Myocyte (in vitro differentiated cells): ENCODE data around the gene RAB17. TPM values are rescaled to one million over a fixed set of nuclear protein-coding genes. Genes with fewer than 3 reads are reported as not detected.
"Not testable (repeated sequence)": the region's sequence is repeated elsewhere in the genome, so short reads cannot be mapped to it uniquely, and the experiment has no call there.

Experiments used
- DNase-seq: peaks from one replicate; pipeline ENCODE4 v3.0.0-alpha.2; 2012; ENCODE audit warnings: low read depth
- total RNA-seq: library from RNA; depleted of rRNA; stranded (reverse); fragments of >200 nt; gene quantifications from 2 replicates; pipeline ENCODE4 v1.2.3, GENCODE V29; 2014

Gene RAB17
- total RNA-seq, 1 donor from 2014 or later = 5.3 TPM

DNA sequence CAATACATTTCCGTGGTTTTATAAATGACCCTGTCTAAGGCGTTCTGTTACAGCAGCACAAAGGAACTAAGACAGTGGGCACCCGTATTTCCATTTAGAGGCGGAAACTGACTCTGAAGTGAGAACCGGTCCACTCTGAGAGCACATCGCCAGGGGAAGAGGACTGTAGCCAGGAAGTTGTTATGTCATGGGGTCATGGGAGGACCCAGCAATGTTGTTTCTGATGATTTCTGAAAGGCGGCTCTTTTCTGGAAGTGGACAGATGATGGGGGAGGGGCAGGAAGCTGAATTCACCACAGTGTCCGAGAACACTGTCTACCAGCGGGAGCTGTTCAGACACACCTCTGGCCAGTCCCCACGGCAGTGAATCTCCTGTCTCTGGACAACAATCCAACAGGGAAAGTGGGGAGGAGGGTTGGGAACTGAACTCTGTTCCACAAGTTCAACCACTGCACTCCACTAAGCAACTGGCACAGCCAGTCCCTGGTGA is 34.7 kb upstream of the RAB17 start:
- no peak for DNase-seq

DNA sequence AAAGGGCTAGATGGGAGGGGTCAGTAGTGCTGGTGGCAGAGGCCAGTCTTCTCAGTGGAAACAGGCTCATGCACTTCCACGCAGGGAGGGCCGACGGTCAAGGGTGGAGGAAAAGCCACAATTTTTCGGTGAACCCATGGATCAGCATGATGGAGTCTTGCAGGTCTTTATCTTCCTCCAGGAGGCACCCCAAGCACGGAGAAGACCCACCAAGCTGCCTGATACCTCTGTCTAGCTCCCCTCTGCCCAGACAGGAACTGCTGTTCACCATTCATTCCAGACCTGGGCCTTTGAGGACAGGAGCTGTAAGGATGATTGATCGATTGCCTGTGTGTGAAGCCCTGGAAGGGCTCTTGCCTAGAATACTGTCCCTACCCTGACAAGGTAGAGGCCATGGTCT is 34.0 kb upstream of the RAB17 start:
- DNase-seq = no peak

DNA sequence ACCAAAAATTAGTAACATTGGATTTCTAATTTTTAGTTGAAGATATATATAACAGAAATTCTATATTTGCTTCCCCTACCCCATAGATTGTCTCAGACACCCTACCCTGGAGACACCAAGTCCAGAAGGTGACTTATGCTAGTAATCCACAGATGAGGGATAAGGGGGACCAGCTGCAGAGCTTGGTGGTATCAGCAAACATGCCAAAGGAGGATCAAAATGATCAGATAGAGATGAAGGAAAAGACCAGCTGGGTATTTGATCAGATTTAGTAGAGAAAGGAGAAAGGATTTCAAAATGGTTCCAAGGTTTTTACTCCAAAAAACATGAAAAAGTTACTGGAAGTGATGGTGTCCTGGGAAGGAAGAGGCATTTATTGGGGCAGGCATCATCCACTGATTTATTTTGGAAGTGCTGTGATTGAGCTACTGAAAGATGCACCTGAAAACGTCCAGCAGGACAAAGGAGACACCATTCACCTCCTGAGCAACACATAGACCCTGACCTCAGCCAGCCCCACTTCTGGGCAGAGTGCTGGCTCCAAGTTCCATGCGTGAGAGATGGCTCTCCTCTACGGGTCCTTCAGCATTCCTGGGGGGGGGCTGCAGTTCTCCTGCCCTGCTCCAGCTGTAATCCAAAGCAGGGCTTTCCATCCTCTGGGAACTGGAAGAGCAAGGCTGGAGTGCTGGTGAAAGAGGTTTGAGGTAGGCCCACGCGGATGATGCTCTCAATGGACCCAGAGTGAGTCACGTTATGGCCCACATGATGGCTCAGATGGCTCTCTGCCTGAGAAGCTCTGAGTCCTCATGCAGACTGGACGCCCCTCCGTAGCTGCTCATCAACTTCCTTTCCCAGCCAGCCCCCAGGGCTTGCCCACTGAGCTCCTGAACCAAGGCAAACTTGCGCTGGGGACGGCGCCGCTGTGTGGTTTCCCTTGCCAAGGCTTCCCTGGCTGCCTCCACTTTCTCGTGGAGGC is 33.2 kb upstream of the RAB17 start:
- peak; percentile 22 for DNase-seq

DNA sequence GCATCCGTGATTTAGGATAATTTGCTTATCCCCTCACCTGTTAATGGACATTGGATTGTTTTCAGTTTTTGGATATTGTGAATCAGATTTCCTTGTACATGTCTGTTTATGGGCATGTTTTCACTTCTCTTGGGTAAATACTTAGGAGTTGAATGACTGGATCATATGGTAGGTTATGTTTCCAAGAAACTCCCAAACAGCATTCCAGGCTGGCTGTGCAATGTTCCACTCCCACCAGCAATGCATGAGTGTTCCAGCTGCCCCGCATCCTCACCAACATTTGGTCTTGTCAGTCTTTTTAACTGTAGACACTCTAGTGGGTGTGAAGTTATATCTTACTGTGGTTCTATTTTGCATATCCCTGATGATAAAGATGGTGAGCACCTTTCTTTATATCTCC is 27.9 kb upstream of the RAB17 start:
- DNase-seq = peak; percentile 97

DNA sequence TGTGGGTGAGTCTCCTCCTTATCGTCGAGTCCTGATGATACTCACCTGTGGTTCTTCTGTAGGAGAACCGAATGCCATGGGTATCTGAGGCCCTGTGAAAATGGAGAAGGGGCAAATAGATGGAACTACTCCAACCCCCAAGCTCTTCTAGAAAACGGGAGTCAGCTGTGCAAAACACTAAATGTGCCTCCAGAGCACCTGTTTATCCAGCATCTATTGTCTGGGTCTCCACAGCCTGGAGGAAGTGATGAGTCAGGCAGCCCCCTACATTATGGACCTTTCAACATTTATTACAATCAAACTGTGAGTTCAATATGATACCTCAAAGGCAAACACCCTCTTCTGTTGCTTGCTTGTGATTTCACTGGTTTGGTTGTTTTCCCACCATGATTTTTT is 27.1 kb upstream of the RAB17 start:
- peak; percentile 86 for DNase-seq

DNA sequence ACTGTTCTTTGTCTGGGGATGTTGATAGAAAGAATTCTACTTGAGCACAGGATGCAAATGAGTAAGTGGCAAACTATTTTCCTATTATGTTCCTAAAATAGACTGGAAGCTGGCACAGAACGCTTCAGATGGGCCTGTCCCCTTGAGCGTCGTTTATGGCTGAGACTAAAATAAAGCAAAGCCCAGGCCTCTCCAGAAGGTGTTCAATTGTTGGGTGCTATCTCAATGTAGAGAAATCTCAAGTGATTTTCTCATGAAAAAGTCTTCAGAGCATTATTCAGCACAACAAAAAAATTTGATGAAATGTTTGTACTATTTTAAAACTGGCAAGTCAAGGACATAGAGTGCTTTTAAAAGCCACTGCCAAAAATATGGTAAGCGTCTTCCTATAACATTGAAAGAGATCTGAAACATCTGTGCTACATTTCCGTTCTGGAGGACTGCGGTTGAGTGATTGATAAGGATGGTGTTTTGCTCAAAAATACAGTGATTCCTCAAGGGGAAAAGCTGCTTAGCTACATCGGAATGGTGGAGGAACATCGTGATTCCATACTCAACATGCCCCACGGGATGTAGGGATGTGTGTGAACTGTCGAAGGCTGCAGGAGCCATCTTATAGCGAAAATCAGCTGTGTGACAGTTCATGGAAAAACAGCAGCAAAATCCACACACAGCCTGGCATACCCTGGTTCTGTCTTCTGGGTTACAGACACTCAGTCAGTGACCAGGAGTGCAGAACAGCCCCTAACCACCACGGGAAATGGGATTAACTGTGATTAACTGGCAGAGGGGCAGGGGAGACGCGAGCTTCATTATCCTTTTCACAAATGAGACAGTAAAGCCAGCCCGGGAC is 26.4 kb upstream of the RAB17 start:
- peak; percentile 87 for DNase-seq

DNA sequence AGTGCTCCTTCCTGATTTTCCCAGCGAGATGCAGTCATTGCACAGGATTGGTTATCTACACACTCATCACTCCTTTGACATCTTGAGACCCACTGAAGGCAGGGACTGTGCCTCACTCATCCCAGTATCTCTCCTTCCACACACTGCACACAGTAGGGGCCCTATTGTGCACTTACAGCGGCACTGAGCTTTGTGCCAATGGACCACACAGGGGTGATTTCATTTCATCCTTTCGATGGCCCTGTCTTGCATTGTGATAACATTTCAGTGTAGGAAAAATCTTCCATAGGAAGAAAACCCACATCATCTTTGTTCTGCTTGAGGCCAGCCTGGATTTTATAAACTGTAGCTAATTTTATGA is 25.8 kb upstream of the RAB17 start:
- DNase-seq = no peak

DNA sequence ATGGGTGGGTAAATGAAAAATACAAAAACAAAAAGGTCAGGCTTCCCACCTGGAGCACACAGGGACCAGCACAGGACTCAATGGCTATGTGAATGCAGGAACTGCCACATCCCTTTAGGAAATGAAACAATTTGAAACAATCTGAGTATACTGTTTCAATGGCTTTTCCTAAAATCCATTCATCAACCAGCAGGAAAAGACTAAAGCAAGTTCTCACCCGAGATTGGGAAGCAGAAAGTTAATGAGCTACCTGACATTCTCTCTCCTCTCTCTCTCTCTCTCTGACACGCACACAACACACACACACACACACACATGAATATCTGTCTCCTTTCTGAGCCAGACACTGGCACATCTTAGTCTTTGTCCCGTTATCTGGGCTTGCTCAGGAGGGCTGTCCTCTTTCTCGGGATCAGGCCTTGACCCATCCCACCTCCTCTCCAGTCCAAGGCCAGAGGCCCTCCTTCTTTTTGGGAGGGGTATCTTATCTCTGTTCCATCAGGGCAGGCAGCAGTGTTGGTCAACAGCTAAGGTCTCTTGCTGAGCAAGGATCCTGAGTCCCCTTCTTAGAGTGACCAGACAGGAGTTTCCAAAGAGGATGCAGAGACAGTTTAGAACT is 25.2 kb upstream of the RAB17 start:
- no peak for DNase-seq

DNA sequence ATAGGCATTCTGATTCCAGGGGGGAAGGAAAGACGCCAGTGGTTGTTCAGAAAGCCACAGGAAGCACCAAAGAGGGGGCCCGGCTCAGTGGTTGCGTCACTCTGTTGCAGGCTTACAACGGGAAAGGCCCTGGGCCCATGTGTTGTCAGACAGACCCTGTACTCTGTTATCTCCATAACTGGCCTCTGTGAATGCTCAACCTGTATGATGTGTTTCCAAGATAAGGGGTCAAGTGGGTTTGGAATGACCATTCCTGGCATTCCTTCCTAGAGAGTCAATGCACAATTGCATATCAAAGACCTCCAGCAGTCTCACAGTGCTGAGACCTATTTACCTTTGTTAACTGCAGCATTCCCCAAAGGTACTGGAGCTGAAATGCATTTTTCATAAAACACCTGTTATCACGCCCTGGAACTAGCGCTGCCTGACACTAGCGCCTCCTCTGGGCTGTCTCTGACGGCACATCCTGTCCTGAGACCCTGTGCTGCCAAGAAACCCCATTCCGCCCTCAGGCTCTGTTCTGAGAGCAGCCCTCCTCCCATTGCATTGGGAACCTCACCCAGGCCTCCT is 23.7 kb upstream of the RAB17 start:
- no peak for DNase-seq

DNA sequence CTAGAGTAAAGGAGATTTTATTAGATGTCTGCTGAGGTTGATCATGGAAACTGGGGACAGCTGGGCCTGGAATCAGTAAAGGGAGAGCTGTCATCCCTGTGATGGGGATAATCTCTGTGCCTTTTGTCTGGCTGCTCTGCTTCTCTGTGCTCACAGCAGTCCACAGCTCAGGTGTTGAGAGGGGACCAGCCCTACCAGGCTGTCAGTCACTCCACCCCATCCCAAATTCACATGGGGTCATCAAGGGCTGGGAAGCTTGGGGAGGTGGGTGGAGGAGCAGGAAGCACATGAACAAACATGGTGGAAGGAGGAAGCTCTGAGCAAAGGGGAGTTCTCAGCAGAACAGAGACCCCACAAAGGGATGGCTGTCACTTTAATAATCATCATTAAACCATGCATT is 23.1 kb upstream of the RAB17 start:
- no peak for DNase-seq

DNA sequence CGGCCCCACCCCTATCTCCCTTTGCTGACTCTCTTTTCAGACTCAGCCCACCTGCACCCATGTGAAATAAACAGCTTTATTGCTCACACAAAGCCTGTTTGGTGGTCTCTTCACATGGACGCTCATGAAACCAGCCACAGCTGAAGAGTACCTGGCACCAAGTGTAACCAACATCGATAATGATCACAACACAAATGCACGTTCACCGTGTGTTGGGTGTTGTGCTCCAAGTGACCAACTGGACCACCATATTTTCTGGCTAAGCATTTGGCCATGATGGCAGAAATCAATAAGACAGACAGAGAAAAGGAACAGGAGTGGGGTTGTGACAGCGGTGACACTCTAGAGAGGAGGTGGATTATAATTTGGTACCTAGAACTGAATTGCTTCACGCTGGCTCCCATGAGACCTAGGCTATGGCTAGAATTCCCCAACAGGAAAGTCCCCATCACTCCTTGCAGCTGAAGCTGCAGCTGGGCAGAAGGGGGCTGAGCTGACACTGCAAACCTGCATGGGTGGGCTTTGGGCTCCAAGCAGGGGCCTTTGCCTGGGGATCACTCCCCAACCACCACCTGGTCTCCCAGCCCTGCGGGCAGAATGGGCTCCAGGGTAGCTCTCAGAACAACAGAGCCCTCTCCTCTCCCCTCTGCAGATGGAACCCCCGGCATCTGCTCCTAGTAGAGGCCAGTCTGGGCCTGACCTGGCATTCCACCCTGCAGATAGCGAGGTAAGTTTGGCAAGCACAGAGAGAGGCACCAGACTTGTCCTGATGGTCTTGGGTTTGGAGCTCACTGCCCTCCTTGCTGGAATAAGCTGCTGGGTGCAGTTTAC is 22.2 kb upstream of the RAB17 start:
- no peak for DNase-seq

DNA sequence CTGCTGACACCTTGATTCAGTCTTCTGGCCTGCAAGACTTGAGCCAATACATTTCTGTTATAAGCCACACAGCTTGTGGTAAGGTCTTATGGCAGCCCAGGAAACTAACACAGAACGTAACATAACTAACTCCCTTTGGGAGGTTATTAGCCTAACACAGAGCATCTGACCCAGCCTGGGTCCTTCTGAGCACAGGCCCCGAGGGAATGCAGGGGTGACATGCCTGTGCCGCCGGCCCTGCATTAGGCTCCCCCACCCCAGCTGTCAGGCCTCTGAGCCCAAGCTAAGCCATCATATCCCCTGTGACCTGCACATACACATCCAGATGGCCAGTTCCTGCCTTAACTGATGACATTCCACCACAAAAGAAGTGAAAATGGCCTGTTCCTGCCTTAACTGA is 16.0 kb upstream of the RAB17 start:
- DNase-seq = not testable (repeated sequence)

DNA sequence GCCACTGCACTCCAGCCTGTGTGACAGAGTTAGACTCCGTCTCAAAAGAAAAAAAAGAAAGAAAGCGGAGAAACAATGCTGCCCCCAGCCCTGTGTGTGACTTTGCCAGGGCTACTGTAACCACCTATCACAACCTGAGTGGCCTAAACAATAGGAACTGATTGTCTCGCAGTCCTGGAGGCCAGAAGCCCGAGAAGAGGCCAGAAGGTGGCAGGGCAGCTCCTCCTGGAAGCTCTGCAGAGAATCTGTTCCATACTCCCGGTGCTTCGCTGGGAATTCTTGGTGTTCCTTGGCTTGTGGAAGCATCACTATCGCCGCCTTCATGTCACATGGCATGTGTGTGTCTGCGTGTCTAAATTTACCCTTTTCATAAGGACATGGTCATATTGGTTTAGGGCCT is 14.4 kb upstream of the RAB17 start:
- peak; percentile 56 for DNase-seq

DNA sequence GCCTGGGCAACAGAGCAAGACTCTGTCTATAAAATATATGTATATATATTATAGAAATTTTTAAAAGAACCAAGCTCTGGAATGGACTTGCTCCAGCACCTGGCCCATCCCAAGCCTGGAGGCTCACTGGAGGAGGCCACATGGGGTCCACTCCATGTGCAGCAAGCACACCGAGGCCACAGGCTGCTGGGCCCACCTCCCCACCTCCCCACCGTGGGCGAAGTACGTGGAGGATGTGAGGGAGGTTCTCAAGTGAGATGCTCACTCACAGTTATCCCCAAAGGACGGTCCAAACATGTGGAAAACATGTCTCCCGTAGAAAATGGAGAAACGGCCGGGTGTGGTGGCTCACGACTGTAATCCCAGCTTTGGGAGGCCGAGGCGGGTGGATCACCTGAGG is 13.9 kb upstream of the RAB17 start:
- DNase-seq = no peak

DNA sequence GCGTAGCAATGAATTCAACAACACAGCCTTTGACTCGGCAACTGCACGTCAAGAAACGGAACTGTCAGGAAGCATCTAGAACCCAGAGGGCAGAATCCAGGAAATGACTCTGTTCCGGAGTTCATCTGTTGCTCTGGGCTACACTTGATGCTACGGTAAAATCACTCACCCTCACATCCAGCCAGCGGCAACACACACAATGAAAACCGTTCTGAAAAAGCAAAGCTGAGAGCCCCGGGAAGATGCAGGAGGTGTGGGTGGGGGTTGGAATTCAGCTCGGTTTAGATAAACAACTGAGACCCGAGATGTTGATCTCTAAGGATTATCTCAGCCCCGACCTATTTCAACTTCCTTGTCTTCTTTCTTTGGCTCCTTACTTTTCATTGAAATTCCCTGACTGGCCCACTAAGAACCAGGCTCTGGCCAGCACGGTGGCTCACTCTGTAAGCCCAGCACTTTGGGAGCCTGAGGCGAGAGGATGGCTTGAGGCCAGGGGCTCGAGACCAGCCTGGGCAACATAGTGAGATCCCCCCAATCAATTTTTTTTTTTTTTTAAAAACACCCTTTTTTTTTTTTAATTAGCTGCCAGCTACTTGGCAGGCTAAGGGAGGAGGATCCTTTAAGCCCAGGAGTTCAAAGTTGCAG is 13.3 kb upstream of the RAB17 start:
- DNase-seq = no peak

DNA sequence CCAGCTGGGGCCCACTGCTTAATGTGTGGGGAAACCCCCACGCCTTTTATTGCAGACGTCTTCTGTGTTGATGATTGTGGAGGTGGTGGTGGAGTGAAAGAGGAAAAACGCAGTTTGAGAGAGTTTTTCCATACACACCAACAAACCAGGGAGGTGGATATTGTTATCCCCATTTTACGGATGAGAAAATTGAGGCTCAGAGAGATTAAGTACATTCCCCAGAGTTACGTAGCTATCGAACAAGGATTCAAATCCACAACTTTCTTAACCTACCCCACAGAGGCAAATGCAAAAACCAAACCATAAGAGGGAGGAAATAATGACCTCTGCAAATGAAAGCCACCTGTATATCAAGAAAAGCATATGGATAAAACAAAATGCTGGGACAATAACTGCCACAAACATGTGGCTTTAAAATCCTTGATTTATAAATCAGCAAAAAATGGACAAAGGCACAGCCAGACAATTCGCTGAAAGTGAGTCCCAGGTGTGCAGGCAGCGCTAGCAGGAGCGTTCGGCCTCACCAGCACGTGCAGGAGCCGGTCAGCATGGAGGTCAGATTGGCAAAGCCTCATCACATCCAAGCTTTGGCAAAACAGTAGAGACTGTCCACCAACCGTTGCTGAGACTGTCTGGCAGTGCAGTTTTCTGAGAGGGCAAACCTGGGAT is 12.6 kb upstream of the RAB17 start:
- DNase-seq = no peak

DNA sequence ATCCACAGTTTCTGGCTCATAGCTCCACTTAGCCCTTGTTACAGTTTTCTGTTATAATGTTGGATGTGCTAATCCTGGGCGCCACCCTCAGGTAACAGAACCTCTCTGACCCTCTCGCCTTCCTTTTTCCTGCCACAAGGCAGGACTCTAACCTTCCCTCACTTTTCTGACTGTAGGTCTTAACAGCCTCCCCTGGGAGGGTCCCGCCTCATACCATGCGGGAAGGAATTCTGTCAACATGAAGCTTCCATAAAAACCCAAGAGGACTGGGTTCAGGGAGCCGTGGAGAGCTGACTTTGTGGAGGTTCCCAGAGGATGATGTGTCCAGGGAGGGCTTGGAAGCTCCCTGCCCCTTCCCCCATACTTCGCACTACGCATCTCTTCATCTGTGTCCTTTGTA is 11.9 kb upstream of the RAB17 start:
- DNase-seq = no peak

DNA sequence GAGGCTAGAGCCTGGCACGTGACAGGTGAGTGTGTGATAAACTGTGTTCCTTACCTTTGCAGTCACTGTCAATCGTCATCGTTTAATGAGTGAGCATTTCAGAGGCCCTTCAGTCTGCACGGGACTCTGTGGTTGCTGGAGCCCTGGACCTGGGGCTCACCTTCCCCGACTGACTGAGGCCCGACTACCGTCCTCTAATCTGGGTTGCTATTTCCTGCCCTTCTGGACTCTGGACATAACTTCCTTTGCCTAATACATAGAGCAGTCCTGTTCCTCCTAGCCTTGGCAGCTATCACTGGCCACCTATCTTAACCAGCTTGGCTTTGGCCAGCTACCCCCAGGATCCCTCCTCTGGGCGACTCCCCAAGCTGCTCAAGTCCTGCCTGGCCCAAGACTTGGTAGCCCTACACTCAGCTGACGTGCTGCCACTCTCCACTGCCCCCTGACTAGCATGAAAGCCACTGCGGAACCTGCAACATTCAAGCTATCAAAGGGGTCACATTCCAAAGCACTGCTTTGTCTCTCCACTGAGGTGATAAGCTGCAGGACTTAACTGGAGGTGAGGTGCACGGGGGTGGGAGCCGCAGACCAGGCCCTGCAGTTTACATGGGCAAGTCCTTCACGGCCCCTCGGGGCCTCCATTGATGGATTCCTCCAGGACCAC is 11.1 kb upstream of the RAB17 start:
- no peak for DNase-seq
